Uterus (tissue), 2 donors: ENCODE results near the gene CYP11A1.

Experiments used
- POLR2A ChIP-seq, 2 donors: fragments of 450-650 bp; IDR thresholded peaks; one replicate each; pipeline ENCODE4 v1.6.1; 2016; ENCODE audit warnings: antibody characterized with exemption in 2 of 2, mild to moderate bottlenecking in 1 of 2, moderate library complexity in 1 of 2
- TF ChIP-seq, protein P1 (sequence below), 4 experiments: fragments of 200-600 bp in 2 of 4; fragments of 450-650 bp in 2 of 4; sonication (generic) in 2 of 4; IDR thresholded peaks; one replicate each; pipeline ENCODE4 v1.5.1; 2016 to 2019; ENCODE audit warnings: antibody characterized with exemption in 4 of 4, mild to moderate bottlenecking in 2 of 4, moderate library complexity in 1 of 4

DNA sequence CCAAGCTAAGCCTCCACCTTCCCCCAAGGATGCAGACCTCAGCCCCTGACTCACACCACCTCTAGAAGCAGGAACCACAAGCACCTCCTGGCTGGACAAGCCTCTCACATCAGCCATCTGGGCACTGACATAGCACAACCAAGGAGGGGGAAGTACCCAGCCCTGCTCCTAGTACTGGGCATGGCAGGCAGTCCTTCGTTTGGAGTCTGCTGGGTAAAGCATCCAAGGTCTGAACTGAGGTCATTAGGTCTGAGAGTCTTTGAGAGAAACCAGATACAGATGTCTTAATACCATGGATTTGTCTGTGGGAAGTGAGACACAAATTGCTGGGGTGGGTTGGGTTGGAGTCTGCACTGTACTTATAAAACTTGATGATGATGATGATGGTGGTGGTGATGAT is 69.6 kb downstream of the CYP11A1 start:
- TF ChIP-seq, protein P1, sequence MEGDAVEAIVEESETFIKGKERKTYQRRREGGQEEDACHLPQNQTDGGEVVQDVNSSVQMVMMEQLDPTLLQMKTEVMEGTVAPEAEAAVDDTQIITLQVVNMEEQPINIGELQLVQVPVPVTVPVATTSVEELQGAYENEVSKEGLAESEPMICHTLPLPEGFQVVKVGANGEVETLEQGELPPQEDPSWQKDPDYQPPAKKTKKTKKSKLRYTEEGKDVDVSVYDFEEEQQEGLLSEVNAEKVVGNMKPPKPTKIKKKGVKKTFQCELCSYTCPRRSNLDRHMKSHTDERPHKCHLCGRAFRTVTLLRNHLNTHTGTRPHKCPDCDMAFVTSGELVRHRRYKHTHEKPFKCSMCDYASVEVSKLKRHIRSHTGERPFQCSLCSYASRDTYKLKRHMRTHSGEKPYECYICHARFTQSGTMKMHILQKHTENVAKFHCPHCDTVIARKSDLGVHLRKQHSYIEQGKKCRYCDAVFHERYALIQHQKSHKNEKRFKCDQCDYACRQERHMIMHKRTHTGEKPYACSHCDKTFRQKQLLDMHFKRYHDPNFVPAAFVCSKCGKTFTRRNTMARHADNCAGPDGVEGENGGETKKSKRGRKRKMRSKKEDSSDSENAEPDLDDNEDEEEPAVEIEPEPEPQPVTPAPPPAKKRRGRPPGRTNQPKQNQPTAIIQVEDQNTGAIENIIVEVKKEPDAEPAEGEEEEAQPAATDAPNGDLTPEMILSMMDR (IDR thresholded peaks at IDR 0.05) = no peak
- no peak for TF ChIP-seq POLR2A (IDR thresholded peaks at IDR 0.05)
